Nephron (organoid): ENCODE measurements around the gene AK5.

Source experiments
- H3K27ac Mint-ChIP-seq, 3 experiments: 2 replicates each; pipeline ENCODE4 v1.8.0; 2020; ENCODE audit warnings: mixed read lengths in 3 of 3, mild to moderate bottlenecking in 2 of 3, moderate library complexity in 1 of 3
- H3K27me3 Mint-ChIP-seq: 2 replicates; pipeline ENCODE4 v1.8.0; 2021; ENCODE audit warnings: low read depth, mild to moderate bottlenecking, moderate library complexity, mixed read lengths
- H3K36me3 Mint-ChIP-seq: 2 replicates; pipeline ENCODE4 v1.8.0; 2020; ENCODE audit warnings: low read depth, mixed read lengths
- H3K4me1 Mint-ChIP-seq: 2 replicates; pipeline ENCODE4 v1.8.0; 2020; ENCODE audit warnings: mixed read lengths
- H3K4me3 Mint-ChIP-seq, 3 experiments: 2 replicates each; pipeline ENCODE4 v1.8.0; 2020; ENCODE audit warnings: mild to moderate bottlenecking in 3 of 3, mixed read lengths in 3 of 3, moderate library complexity in 2 of 3
- H3K9me3 Mint-ChIP-seq: 2 replicates; pipeline ENCODE4 v1.8.0; 2020; ENCODE audit warnings: mixed read lengths
- CTCF ChIP-seq, 3 experiments: fragments of 200-600 bp; sonication (generic); IDR thresholded peaks; one replicate each; pipeline ENCODE4 v1.5.0; 2021; ENCODE audit warnings: antibody characterized with exemption in 3 of 3; ENCODE audit not compliant: unreplicated experiment in 3 of 3

Gene AK5

GRCh38 chr1:77239311-77239710, 42.5 kb upstream of the AK5 start:
- Mint-ChIP-seq H3K27me3 (no peaks in the 10 kb centered on the region), H3K4me1 (no peaks in the 10 kb centered on the region), H3K4me3 (no peak overlapping the region), H3K9me3 (no peaks in the 10 kb centered on the region), H3K36me3 (no peaks in the 10 kb centered on the region), H3K27ac (no peak overlapping the region)
- TF ChIP-seq CTCF (IDR thresholded peaks at IDR 0.05; ENCODE audit: unreplicated experiment in 3 of 3): no peak

GRCh38 chr1:77245830-77246229, 36.0 kb upstream of the AK5 start:
- Mint-ChIP-seq H3K9me3 (peaks cover 24% of the 10 kb centered on the region), H3K36me3 (no peaks in the 10 kb centered on the region)
- TF ChIP-seq CTCF (IDR thresholded peaks at IDR 0.05; ENCODE audit: unreplicated experiment in 3 of 3): no peak

DNA sequence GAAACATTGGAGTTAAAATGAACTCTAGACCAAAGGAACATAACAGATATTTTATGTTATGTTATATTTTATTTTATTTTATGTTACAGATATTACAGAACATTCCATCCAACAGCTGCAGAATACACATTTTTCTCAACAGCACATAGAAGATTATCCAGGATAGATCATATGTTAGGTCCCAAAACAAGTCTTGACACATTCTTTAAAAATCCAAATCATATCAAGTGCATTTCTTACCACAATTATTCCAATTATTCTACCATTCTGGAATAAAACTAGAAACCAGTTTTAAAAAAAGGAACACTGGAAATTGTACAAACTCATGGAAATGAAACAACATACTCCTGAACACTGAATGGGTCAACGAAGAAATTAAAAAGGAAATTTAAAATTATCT, 31.7 kb upstream of the AK5 start:
- no peak for TF ChIP-seq CTCF (IDR thresholded peaks at IDR 0.05; ENCODE audit: unreplicated experiment in 3 of 3)
- peaks cover 55% of the 10 kb centered on the region for H3K9me3 Mint-ChIP-seq
- H3K27me3 Mint-ChIP-seq: no peaks in the 10 kb centered on the region
- no peak overlapping the region for H3K4me3 Mint-ChIP-seq
- no peaks in the 10 kb centered on the region for H3K4me1 Mint-ChIP-seq
- H3K27ac Mint-ChIP-seq: no peak overlapping the region
- H3K36me3 Mint-ChIP-seq: no peaks in the 10 kb centered on the region

More at GRCh38 chr1:77245830-77246229, 36.0 kb upstream of the AK5 start:
- Mint-ChIP-seq H3K4me1 (no peaks in the 10 kb centered on the region), H3K4me3 (no peak overlapping the region), H3K27me3 (no peaks in the 10 kb centered on the region), H3K27ac (no peak overlapping the region)

DNA sequence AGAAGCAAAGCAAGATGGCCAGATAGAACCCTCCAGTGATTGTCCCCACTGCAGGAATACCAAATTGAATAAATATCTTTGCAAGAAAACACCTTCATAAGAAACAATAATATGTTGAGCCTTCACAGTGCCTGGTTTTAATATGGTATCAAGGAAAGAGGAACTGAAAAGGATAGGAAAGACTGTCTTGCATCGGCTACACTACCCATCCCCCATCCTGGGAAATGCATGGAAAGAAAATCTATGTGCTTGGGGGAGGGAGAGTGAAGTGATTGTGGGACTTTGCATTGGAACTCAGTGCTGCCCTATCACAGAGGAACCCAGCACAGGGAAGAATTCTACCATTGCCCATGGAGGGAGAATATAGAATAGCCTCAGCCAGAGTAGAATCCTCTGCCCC, 28.6 kb upstream of the AK5 start:
- Mint-ChIP-seq H3K4me1 (no peaks in the 10 kb centered on the region), H3K36me3 (no peaks in the 10 kb centered on the region)
- no peak for TF ChIP-seq CTCF (IDR thresholded peaks at IDR 0.05; ENCODE audit: unreplicated experiment in 3 of 3)

DNA sequence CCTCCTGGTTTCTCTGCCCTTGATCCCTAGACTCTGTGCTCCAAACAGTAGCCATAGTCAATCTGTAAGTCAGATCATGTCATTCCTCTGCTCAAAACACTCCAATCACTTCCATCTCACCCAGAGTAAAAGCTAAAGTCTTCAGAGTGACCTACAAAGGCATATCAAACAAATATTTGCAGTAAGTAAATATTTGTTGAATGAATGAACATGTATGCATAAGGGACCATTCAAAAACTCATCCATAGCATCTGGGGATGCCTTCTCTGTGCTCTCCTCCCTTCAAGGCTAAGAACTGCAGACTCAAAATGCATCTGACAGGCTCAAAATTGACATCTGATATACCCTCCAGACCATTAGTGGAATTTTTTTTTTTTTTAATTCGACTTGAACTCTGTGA, 18.1 kb upstream of the AK5 start:
- Mint-ChIP-seq H3K4me3 (no peak overlapping the region), H3K27me3 (no peaks in the 10 kb centered on the region), H3K27ac (no peak overlapping the region), H3K36me3 (no peaks in the 10 kb centered on the region), H3K9me3 (peaks cover 2% of the 10 kb centered on the region), H3K4me1 (no peaks in the 10 kb centered on the region)
- TF ChIP-seq CTCF (IDR thresholded peaks at IDR 0.05; ENCODE audit: unreplicated experiment in 3 of 3): no peak

More for the DNA sequence above, 28.6 kb upstream of the AK5 start:
- no peak overlapping the region for H3K4me3 Mint-ChIP-seq
- H3K9me3 Mint-ChIP-seq: peaks cover 62% of the 10 kb centered on the region
- H3K27me3 Mint-ChIP-seq: no peaks in the 10 kb centered on the region
- H3K27ac Mint-ChIP-seq: no peak overlapping the region

GRCh38 chr1:77265180-77265579, 16.6 kb upstream of the AK5 start:
- Mint-ChIP-seq H3K36me3 (no peaks in the 10 kb centered on the region), H3K4me3 (no peak overlapping the region), H3K27ac (no peak overlapping the region), H3K9me3 (peaks cover 2% of the 10 kb centered on the region), H3K27me3 (no peaks in the 10 kb centered on the region), H3K4me1 (no peaks in the 10 kb centered on the region)
- TF ChIP-seq CTCF (IDR thresholded peaks at IDR 0.05; ENCODE audit: unreplicated experiment in 3 of 3): no peak
